IMR-90 (cell line): ENCODE results near the gene ALK. TPM values are rescaled to one million over a fixed set of nuclear protein-coding genes. Genes with fewer than 3 reads are reported as not detected.

ENCODE experiments used
- ATAC-seq: fragments of 200-7000 bp; cut with Tn5 transposase; 2 replicates; pipeline ENCODE4 v1.9.1; 2020; ENCODE audit warnings: low read depth, mild to moderate bottlenecking, moderate library complexity
- BruUV-seq: library from RNA; stranded (reverse); fragments of 400-500 nt; replicated peaks from 2 replicates; lab custom pipeline; 2021; lab: Mats Ljungman, UMichigan
- CTCF ChIA-PET: fragments of 300-600 bp; formaldehyde crosslinking; extraction: SDS; loops from one replicate; lab custom pipeline; 2021; ENCODE audit warnings: antibody characterized with exemption; lab: Yijun Ruan, JAX
- POLR2A ChIA-PET: fragments of 300-600 bp; sonication (Branson Sonifier 250); formaldehyde crosslinking; loops from one replicate; lab custom pipeline; 2022; ENCODE audit warnings: antibody characterized with exemption; ENCODE audit not compliant: unreplicated experiment; lab: Charles Lee
- DNase-seq: peaks from one replicate; pipeline ENCODE4 v3.0.0; 2013
- H2AFZ ChIP-seq: replicated peaks from 2 replicates; pipeline ENCODE3; 2013; ENCODE audit warnings: low read length, mild to moderate bottlenecking; ENCODE audit not compliant: poor library complexity
- H2AK5ac ChIP-seq: 2 replicates; pipeline ENCODE4 v1.6.1; 2013; ENCODE audit warnings: low read depth, low read length, inconsistent platforms
- H2AK9ac ChIP-seq: replicated peaks from 2 replicates; pipeline ENCODE3; 2013; ENCODE audit warnings: mild to moderate bottlenecking, low read depth, low read length, moderate library complexity; ENCODE audit not compliant: poor library complexity
- H2BK120ac ChIP-seq: 2 replicates; pipeline ENCODE4 v1.6.1; 2013; ENCODE audit warnings: low read depth, low read length, inconsistent platforms
- H2BK15ac ChIP-seq: 3 replicates; pipeline ENCODE4 v1.6.1; 2013; ENCODE audit warnings: low read depth, low read length, inconsistent platforms
- H2BK20ac ChIP-seq: 2 replicates; pipeline ENCODE4 v1.6.1; 2013; ENCODE audit warnings: low read depth, mild to moderate bottlenecking, inconsistent platforms, low read length, moderate library complexity
- H2BK5ac ChIP-seq: 2 replicates; pipeline ENCODE4 v1.6.1; 2013; ENCODE audit warnings: mild to moderate bottlenecking, low read depth, low read length, inconsistent platforms; ENCODE audit not compliant: poor library complexity, severe bottlenecking
- H3K14ac ChIP-seq: replicated peaks from 2 replicates; pipeline ENCODE4 v1.6.1; 2013; ENCODE audit warnings: low read depth, low read length, inconsistent platforms
- H3K18ac ChIP-seq: 2 replicates; pipeline ENCODE4 v1.6.1; 2013; ENCODE audit warnings: low read depth, low read length, control low read depth
- H3K23ac ChIP-seq: 2 replicates; pipeline ENCODE4 v1.6.1; 2013; ENCODE audit warnings: low read depth, low read length, inconsistent platforms
- H3K27ac ChIP-seq: 2 replicates; pipeline ENCODE4 v1.5.1; 2013; ENCODE audit warnings: mild to moderate bottlenecking, control low read depth, low read length; ENCODE audit not compliant: insufficient read depth
- H3K27me3 ChIP-seq: 2 replicates; pipeline ENCODE4 v1.6.1; 2013; ENCODE audit warnings: low read length; ENCODE audit not compliant: control insufficient read depth, insufficient read depth
- H3K36me3 ChIP-seq: 2 replicates; pipeline ENCODE4 v1.6.1; 2013; ENCODE audit warnings: low read length, mixed read lengths; ENCODE audit not compliant: control insufficient read depth, insufficient read depth
- H3K4ac ChIP-seq: 2 replicates; pipeline ENCODE4 v1.6.1; 2013; ENCODE audit warnings: low read depth, low read length, inconsistent platforms
- H3K4me1 ChIP-seq: 2 replicates; pipeline ENCODE4 v1.6.1; 2013; ENCODE audit warnings: low read length, mixed read lengths; ENCODE audit not compliant: control insufficient read depth, insufficient read depth
- H3K4me2 ChIP-seq: 2 replicates; pipeline ENCODE4 v1.6.1; 2013; ENCODE audit warnings: low read depth, mild to moderate bottlenecking, control low read depth, low read length, moderate library complexity
- H3K4me3 ChIP-seq: 2 replicates; pipeline ENCODE4 v1.5.1; 2013; ENCODE audit warnings: low read depth, mild to moderate bottlenecking, control low read depth, low read length, moderate library complexity; ENCODE audit not compliant: insufficient read depth
- H3K56ac ChIP-seq: 2 replicates; pipeline ENCODE4 v1.6.1; 2013; ENCODE audit warnings: low read length, inconsistent platforms; ENCODE audit not compliant: insufficient read depth; ENCODE audit errors: extremely low read depth
- H3K79me1 ChIP-seq, 2 experiments: 2 replicates each; pipeline ENCODE4 v1.6.1; 2013; ENCODE audit warnings: low read length in 2 of 2, inconsistent platforms in 1 of 2, low read depth in 1 of 2
- H3K9ac ChIP-seq: 2 replicates; pipeline ENCODE4 v1.6.1; 2013; ENCODE audit warnings: low read depth, low read length, control low read depth
- H3K9me1 ChIP-seq: 2 replicates; pipeline ENCODE4 v1.6.1; 2013; ENCODE audit warnings: low read length, inconsistent platforms; ENCODE audit not compliant: insufficient read depth
- H3K9me3 ChIP-seq: 2 replicates; pipeline ENCODE4 v1.6.1; 2013; ENCODE audit warnings: low read length; ENCODE audit not compliant: control insufficient read depth, insufficient read depth
- H4K20me1 ChIP-seq: 2 replicates; pipeline ENCODE4 v1.6.1; 2013; ENCODE audit warnings: low read length, inconsistent platforms; ENCODE audit not compliant: insufficient read depth
- H4K5ac ChIP-seq: 2 replicates; pipeline ENCODE4 v1.6.1; 2013; ENCODE audit warnings: mild to moderate bottlenecking, low read depth, low read length, control low read depth
- H4K8ac ChIP-seq, 2 experiments: 2 replicates each; pipeline ENCODE4 v1.6.1; 2013; ENCODE audit warnings: low read depth in 2 of 2, low read length in 2 of 2, control low read depth in 1 of 2, inconsistent platforms in 1 of 2
- H4K91ac ChIP-seq: 2 replicates; pipeline ENCODE4 v1.6.1; 2013; ENCODE audit warnings: low read depth, low read length, inconsistent platforms; ENCODE audit not compliant: insufficient read depth
- BHLHE40 ChIP-seq: fragments of 150-350 bp; IDR thresholded peaks from 2 replicates; pipeline ENCODE4 v1.6.1; 2016; ENCODE audit warnings: mild to moderate bottlenecking, low read depth, low read length
- CEBPB ChIP-seq: IDR thresholded peaks from 2 replicates; pipeline ENCODE4 v1.6.1; 2012; ENCODE audit warnings: low read depth, low read length, improper control_type of control experiment
- CHD1 ChIP-seq: IDR thresholded peaks from 2 replicates; pipeline ENCODE4 v1.6.1; 2012; ENCODE audit warnings: low read depth, low read length, improper control_type of control experiment
- CTCF ChIP-seq: conservative IDR thresholded peaks from 2 replicates; pipeline ENCODE4 v1.5.1; 2012; ENCODE audit warnings: mild to moderate bottlenecking, low read depth, low read length, improper control_type of control experiment
- ELK1 ChIP-seq: fragments of 150-350 bp; IDR thresholded peaks from 2 replicates; pipeline ENCODE4 v1.6.1; 2016; ENCODE audit warnings: low read depth, mild to moderate bottlenecking, low read length, moderate library complexity, borderline replicate concordance
- MAFK ChIP-seq: IDR thresholded peaks from 2 replicates; pipeline ENCODE4 v1.6.1; 2012; ENCODE audit warnings: low read depth, low read length, improper control_type of control experiment
- MAZ ChIP-seq: IDR thresholded peaks from 2 replicates; pipeline ENCODE4 v1.6.1; 2012; ENCODE audit warnings: low read depth, mild to moderate bottlenecking, low read length, improper control_type of control experiment, moderate library complexity, borderline replicate concordance
- RFX5 ChIP-seq: IDR thresholded peaks from 2 replicates; pipeline ENCODE4 v1.8.0; 2012; ENCODE audit warnings: low read depth, mild to moderate bottlenecking, low read length, moderate library complexity
- SMC3 ChIP-seq: fragments of 150-350 bp; IDR thresholded peaks from 2 replicates; pipeline ENCODE4 v1.6.1; 2016; ENCODE audit warnings: low read depth, mild to moderate bottlenecking, antibody characterized with exemption, low read length, moderate library complexity
- USF2 ChIP-seq: fragments of 150-350 bp; IDR thresholded peaks from 2 replicates; pipeline ENCODE4 v1.6.1; 2017; ENCODE audit warnings: mild to moderate bottlenecking, antibody characterized with exemption, low read length, low read depth
- WGBS, 2 experiments: methylation state at CpG; one replicate each; pipeline versions ENCODE4 v1.1.5 to v1.1.7; 2013; ENCODE audit warnings: missing lambda C conversion rate in 2 of 2; ENCODE audit not compliant: insufficient read length in 1 of 2; ENCODE audit errors: extremely low coverage in 2 of 2; 5-methylcytosine and 5-hydroxymethylcytosine counted together
- dilution Hi-C: fragments of 300-500 bp; cut with HindIII; formaldehyde crosslinking; loops from one replicate; pipeline ENCODE4 v1.14.3; 2018; ENCODE audit warnings: low sequenced_read_pairs; ENCODE audit not compliant: unreplicated experiment
- in situ Hi-C: fragments of 300-500 bp; cut with MboI; formaldehyde crosslinking; loops from 3 replicates; pipeline ENCODE4 v1.14.3; 2019; ENCODE audit warnings: low sequenced_read_pairs, inconsistent platforms, mixed read lengths
- intact Hi-C: fragments of 100-400 bp; cut with micrococcal nuclease; formaldehyde crosslinking; loops from 2 replicates; pipeline ENCODE4 v1.10.0; 2022
- polyA plus RNA-seq, 3 experiments: library from polyadenylated mRNA; depleted of rRNA; stranded (reverse); fragments of >200 nt; gene quantifications; 2 replicates each; pipeline ENCODE4 v1.2.3, GENCODE V29; 2012; ENCODE audit warnings: low replicate concordance in 1 of 3
- total RNA-seq: library from RNA; depleted of rRNA; stranded (reverse); fragments of >200 nt; gene quantifications from 2 replicates; pipeline ENCODE4 v1.2.3, GENCODE V29; 2012

The ALK gene
- total and polyA plus RNA-seq, 2 of the 4 experiments (the other 2 are of a cell fraction), result not detected

GRCh38 chr2:29215073-29215472 lies 706.3 kb downstream of the ALK start:
- H3K14ac ChIP-seq, result no peak overlapping the region
- no peak for ATAC-seq
- BruUV-seq, result no TSS peak
- H4K20me1 ChIP-seq, result no peaks in the 10 kb centered on the region
- no peaks in the 10 kb centered on the region for H3K79me1 ChIP-seq
- no peak overlapping the region for H3K18ac ChIP-seq
- intact Hi-C loops, result no loop called here
- no peak overlapping the region for H2AK9ac ChIP-seq
- H3K9me1 ChIP-seq, result peaks cover 3% of the 10 kb centered on the region; the same call in 1 of the 2 replicates
- no peak overlapping the region for H3K4me2 ChIP-seq
- H3K4me1 ChIP-seq, result peaks cover 2% of the 10 kb centered on the region; the same call in 1 of the 2 replicates
- H3K56ac ChIP-seq, result no peak overlapping the region
- peaks cover 8% of the 10 kb centered on the region for H3K27me3 ChIP-seq
- CTCF ChIA-PET, result no interaction called here
- POLR2A ChIA-PET, result no interaction called here
- no peak for DNase-seq
- no peak overlapping the region for H2BK5ac ChIP-seq
- H2AK5ac ChIP-seq, result no peak overlapping the region
- H3K36me3 ChIP-seq, result no peaks in the 10 kb centered on the region
- no peak overlapping the region for H2AFZ ChIP-seq
- no CpG with 5 or more reads among the region's 5 CpGs for WGBS, 2 experiments
- no peak for TF ChIP-seq SMC3
- no peak for TF ChIP-seq CTCF
- TF ChIP-seq ELK1, result no peak
- TF ChIP-seq MAZ, result no peak
- no peak for TF ChIP-seq USF2
- no peak for TF ChIP-seq CHD1
- TF ChIP-seq RFX5, result no peak
- no peak for TF ChIP-seq BHLHE40
- TF ChIP-seq CEBPB, result no peak
- TF ChIP-seq MAFK, result no peak
- no peaks in the 10 kb centered on the region for H3K9me3 ChIP-seq
- no peak overlapping the region for H2BK20ac ChIP-seq
- H4K91ac ChIP-seq, result no peak overlapping the region
- H2BK120ac ChIP-seq, result no peak overlapping the region
- H3K4ac ChIP-seq, result no peak overlapping the region
- H3K4me3 ChIP-seq, result no peak overlapping the region
- no peak overlapping the region for H4K8ac ChIP-seq
- no peak overlapping the region for H3K23ac ChIP-seq
- no peak overlapping the region for H3K27ac ChIP-seq
- no peak overlapping the region for H4K5ac ChIP-seq
- dilution Hi-C loops, result no loop called here
- in situ Hi-C loops, result no loop called here
- no peak overlapping the region for H2BK15ac ChIP-seq
- no peak overlapping the region for H3K9ac ChIP-seq
